GM12878 (cell line): ENCODE results near the gene SLC28A1. TPM values are rescaled to one million over a fixed set of nuclear protein-coding genes. Genes with fewer than 3 reads are reported as not detected.

Experiments used
- ATAC-seq: fragments of 200-7000 bp; cut with Tn5 transposase; 3 replicates; pipeline ENCODE4 v1.9.1; 2020; ENCODE audit warnings: mild to moderate bottlenecking, moderate library complexity
- BruUV-seq: library from RNA; stranded (reverse); fragments of 400-500 nt; replicated peaks from 2 replicates; lab custom pipeline; 2021; lab: Mats Ljungman, UMichigan
- CTCF ChIA-PET: fragments of 300-600 bp; sonication (Branson Sonifier 250); formaldehyde crosslinking; extraction: SDS; loops from one replicate; lab custom pipeline; 2021; ENCODE audit warnings: inconsistent platforms; lab: Yijun Ruan, JAX
- POLR2A ChIA-PET: fragments of 350-600 bp; formaldehyde crosslinking; extraction: SDS; loops from one replicate; lab custom pipeline; 2021; ENCODE audit warnings: inconsistent platforms; lab: Charles Lee
- RAD21 ChIA-PET: fragments of 300-600 bp; sonication (Branson Sonifier 250); formaldehyde crosslinking; loops from one replicate; lab custom pipeline; 2023; ENCODE audit warnings: antibody characterized with exemption; ENCODE audit not compliant: unreplicated experiment; lab: Charles Lee
- SMC1A ChIA-PET: fragments of 300-600 bp; sonication (Branson Sonifier 250); formaldehyde crosslinking; loops from one replicate; lab custom pipeline; 2023; ENCODE audit not compliant: unreplicated experiment, uncharacterized antibody; lab: Charles Lee
- DNase-seq: peaks from one replicate; pipeline ENCODE4 v3.0.0-alpha.2; 2011; ENCODE audit warnings: low read depth, low spot score
- FAIRE-seq: peaks from 3 replicates; lab custom pipeline; 2011; peaks lifted over from hg19 to GRCh38; lab: Jason Lieb, UNC
- H2AFZ ChIP-seq: 2 replicates; pipeline ENCODE4 v1.6.0; 2011; ENCODE audit warnings: low read depth, low read length, control low read depth; ENCODE audit not compliant: control insufficient read depth
- H3K27ac ChIP-seq: 2 replicates; pipeline ENCODE4 v1.5.1; 2011; ENCODE audit warnings: control low read depth; ENCODE audit not compliant: control insufficient read depth, insufficient read depth
- H3K27me3 ChIP-seq, 2 experiments: replicated peaks in 1 of 2; 2 replicates each; pipeline versions ENCODE4 v1.6.0 to v1.6.1; 2011; ENCODE audit warnings: low read length in 1 of 2; ENCODE audit not compliant: control insufficient read depth in 2 of 2, insufficient read depth in 2 of 2
- H3K36me3 ChIP-seq, 2 experiments: 2 replicates each; pipeline ENCODE4 v1.5.1; 2011; ENCODE audit warnings: low read length in 1 of 2; ENCODE audit not compliant: control insufficient read depth in 2 of 2, insufficient read depth in 2 of 2
- H3K4me1 ChIP-seq: 2 replicates; pipeline ENCODE4 v1.6.1; 2011; ENCODE audit warnings: mild to moderate bottlenecking, low read length, moderate library complexity, mixed read lengths; ENCODE audit not compliant: control insufficient read depth, insufficient read depth
- H3K4me2 ChIP-seq: 2 replicates; pipeline ENCODE4 v1.6.0; 2011; ENCODE audit warnings: control low read depth; ENCODE audit not compliant: control insufficient read depth, insufficient read depth
- H3K4me3 ChIP-seq: fragments of 200-600 bp; sonication (generic); 2 replicates; pipeline ENCODE4 v1.5.1; 2016
- H3K79me2 ChIP-seq: 2 replicates; pipeline ENCODE4 v1.6.0; 2011; ENCODE audit warnings: low read length; ENCODE audit not compliant: control insufficient read depth, insufficient read depth
- H3K9ac ChIP-seq: 2 replicates; pipeline ENCODE4 v1.8.0; 2011; ENCODE audit warnings: low read length, control low read depth, mixed read lengths; ENCODE audit not compliant: control insufficient read depth, insufficient read depth
- H3K9me3 ChIP-seq: replicated peaks from 3 replicates; pipeline ENCODE4 v1.5.1; 2011; ENCODE audit warnings: mild to moderate bottlenecking, low read length; ENCODE audit not compliant: control insufficient read depth, insufficient read depth
- H4K20me1 ChIP-seq: 2 replicates; pipeline ENCODE4 v1.6.0; 2011; ENCODE audit not compliant: control insufficient read depth, insufficient read depth
- BMI1 ChIP-seq: fragments of 450-650 bp; IDR thresholded peaks from 2 replicates; pipeline ENCODE4 v1.6.1; 2016; ENCODE audit warnings: mild to moderate bottlenecking, moderate library complexity, borderline replicate concordance
- CHD2 ChIP-seq: IDR thresholded peaks from 2 replicates; pipeline ENCODE4 v1.6.1; 2011; ENCODE audit warnings: low read depth, low read length, improper control_type of control experiment, borderline replicate concordance
- HDAC6 ChIP-seq: fragments of 200-600 bp; sonication (generic); IDR thresholded peaks from one replicate; pipeline ENCODE4 v1.8.0; 2017; ENCODE audit warnings: antibody characterized with exemption; ENCODE audit not compliant: unreplicated experiment
- HSF1 ChIP-seq: fragments of 150-350 bp; IDR thresholded peaks from 2 replicates; pipeline ENCODE4 v1.6.1; 2014; ENCODE audit warnings: mild to moderate bottlenecking, low read depth, low read length
- KLF5 ChIP-seq: fragments of 450-650 bp; IDR thresholded peaks from 2 replicates; pipeline ENCODE4 v1.6.1; 2014; ENCODE audit warnings: mild to moderate bottlenecking; ENCODE audit not compliant: partially characterized antibody
- MXI1 ChIP-seq: fragments of 150-350 bp; IDR thresholded peaks from 2 replicates; pipeline ENCODE4 v1.6.1; 2011; ENCODE audit warnings: low read depth, mild to moderate bottlenecking, inconsistent platforms, low read length, improper control_type of control experiment
- MYC ChIP-seq: IDR thresholded peaks from 2 replicates; pipeline ENCODE4 v1.6.1; 2011; ENCODE audit warnings: mild to moderate bottlenecking, low read length, moderate library complexity, inconsistent platforms; ENCODE audit not compliant: insufficient read depth, insufficient replicate concordance, insufficient read length, severe bottlenecking
- NRF1 ChIP-seq: conservative IDR thresholded peaks from 2 replicates; pipeline ENCODE4 v1.6.1; 2011; ENCODE audit warnings: mild to moderate bottlenecking, low read depth, low read length, improper control_type of control experiment
- RB1 ChIP-seq: fragments of 450-650 bp; formaldehyde crosslinking; IDR thresholded peaks from 2 replicates; pipeline ENCODE4 v1.6.1; 2017; ENCODE audit warnings: mild to moderate bottlenecking, borderline replicate concordance
- RELB ChIP-seq: fragments of 450-650 bp; IDR thresholded peaks from 2 replicates; pipeline ENCODE4 v1.6.1; 2017; ENCODE audit warnings: low read depth, mild to moderate bottlenecking, moderate library complexity
- STAT1 ChIP-seq: fragments of 450-650 bp; conservative IDR thresholded peaks from 2 replicates; pipeline ENCODE4 v1.6.1; 2014; ENCODE audit warnings: antibody characterized with exemption, mild to moderate bottlenecking
- ZBED1 ChIP-seq: IDR thresholded peaks from 2 replicates; pipeline ENCODE4 v1.6.1; 2016; ENCODE audit warnings: borderline replicate concordance
- ZNF217 ChIP-seq: fragments of 450-650 bp; IDR thresholded peaks from 2 replicates; pipeline ENCODE4 v1.6.1; 2017; ENCODE audit warnings: antibody characterized with exemption, mild to moderate bottlenecking
- ZNF274 ChIP-seq: IDR thresholded peaks from one replicate; pipeline ENCODE4 v1.8.0; 2011; ENCODE audit not compliant: insufficient read length, insufficient read depth
- ZNF622 ChIP-seq: fragments of 450-650 bp; IDR thresholded peaks from 2 replicates; pipeline ENCODE4 v1.6.1; 2017; ENCODE audit warnings: mild to moderate bottlenecking, inconsistent platforms
- WGBS: methylation state at CpG from one replicate; pipeline ENCODE4 v1.1.6; 2016; ENCODE audit warnings: low lambda C conversion rate; ENCODE audit not compliant: insufficient replicate concordance, insufficient coverage; ENCODE audit errors: missing lambda C conversion rate; 5-methylcytosine and 5-hydroxymethylcytosine counted together
- in situ Hi-C: fragments of 300-500 bp; cut with MboI; formaldehyde crosslinking; loops from 9 replicates; pipeline ENCODE4 v1.14.3; 2018; ENCODE audit warnings: mixed read lengths
- intact Hi-C: fragments of 100-400 bp; cut with micrococcal nuclease; formaldehyde crosslinking; loops from one replicate; pipeline ENCODE4 v1.14.2; 2022; ENCODE audit not compliant: unreplicated experiment
- polyA plus RNA-seq, 11 experiments: library from polyadenylated mRNA; depleted of rRNA in 4 of 11; unstranded in 6 of 11; stranded (reverse) in 5 of 11; fragments of >200 nt; fragmentation: Nextera tagmentation in 4 of 11; fragmentation: Illumina TruSeq in 1 of 11; extraction: Ambion mirVana in 4 of 11; extraction: Trizol in 1 of 11; gene quantifications; 1 replicate in 1 of 11; 2 replicates in 10 of 11; pipeline versions ENCODE4 v1.2.1 to v1.2.3, GENCODE V29; 2011 to 2016; ENCODE audit warnings: inconsistent platforms in 2 of 11, missing spikeins in 2 of 11, low read depth in 1 of 11
- total RNA-seq, 4 experiments: library from RNA; depleted of rRNA in 3 of 4; stranded (reverse); fragments of >200 nt in 3 of 4; fragmentation: Illumina TruSeq in 1 of 4; extraction: Trizol in 1 of 4; gene quantifications; 2 replicates each; pipeline versions ENCODE4 v1.2.1 to v1.2.3, GENCODE V29; 2013 to 2021
- TF ChIP-seq, protein P1 (sequence below): fragments of 450-650 bp; IDR thresholded peaks from 2 replicates; pipeline ENCODE4 v1.6.1; 2017; ENCODE audit warnings: mild to moderate bottlenecking, moderate library complexity

Gene SLC28A1
- total and polyA plus RNA-seq, 10 of the 15 experiments (the other 5 are each of a cell fraction or from before 2014, with no cell fraction given), result not detected

DNA sequence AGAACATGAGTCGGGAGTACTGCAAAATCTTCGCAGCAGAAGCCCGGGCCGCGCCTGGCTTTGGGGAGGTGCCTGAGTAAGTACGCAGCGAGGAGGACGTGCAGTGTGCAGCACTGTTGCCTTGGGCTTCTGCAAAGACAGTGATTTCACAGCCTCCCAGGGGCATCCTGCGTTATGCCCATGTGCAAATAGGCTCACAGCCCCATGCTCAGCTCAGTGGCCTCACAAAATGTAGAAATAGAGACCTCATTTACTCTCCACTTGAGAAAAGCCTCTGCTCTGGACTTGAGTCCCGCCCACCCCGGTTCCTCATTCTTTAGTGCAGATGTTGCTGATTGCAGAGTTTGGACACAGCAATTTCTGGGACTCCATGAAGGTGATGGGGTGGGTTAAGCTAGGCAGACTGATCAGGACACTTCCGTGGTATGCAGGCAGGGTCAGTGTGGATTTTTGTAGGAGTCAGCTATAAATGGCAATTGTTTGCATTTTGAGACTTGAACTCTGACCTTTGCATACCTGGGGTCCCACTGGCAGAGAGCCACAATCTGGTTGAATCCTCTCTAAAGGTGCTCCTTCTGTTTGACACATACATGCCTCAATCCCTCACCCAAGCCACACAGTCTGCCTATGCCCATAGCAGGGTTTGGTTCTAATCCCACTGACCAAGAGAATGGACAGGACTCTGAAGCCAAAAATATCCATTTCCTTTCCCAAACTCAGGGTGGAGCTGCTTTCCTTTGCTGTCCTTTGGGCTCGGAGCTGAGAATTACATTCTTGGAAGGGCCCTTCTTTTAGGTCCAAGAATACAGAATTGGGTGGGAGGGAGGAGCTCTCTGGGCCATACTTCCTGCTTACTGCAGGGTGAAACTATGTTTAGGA, 20.7 kb upstream of the SLC28A1 start:
- RAD21 ChIA-PET, result interaction anchor here (0.7 to 1.7 kb wide), 2 partner anchors 14 to 65 kb away, joined by 4 to 7 read pairs; no protein-coding TSS in a partner anchor
- Histone ChIP-seq H4K20me1 (no peaks in the 10 kb centered on the region), H3K9me3 (no peaks in the 10 kb centered on the region), H3K27ac (no peak overlapping the region), H3K4me3 (no peak overlapping the region), H2AFZ (no peak overlapping the region), H3K27me3 (peaks cover 0 to 4% of the 10 kb centered on the region in 2 experiments; a peak in 3 of 4 replicates), H3K4me2 (no peak overlapping the region), H3K36me3 (no peaks in the 10 kb centered on the region), H3K9ac (no peak overlapping the region), H3K79me2 (no peaks in the 10 kb centered on the region), H3K4me1 (no peaks in the 10 kb centered on the region)
- ATAC-seq (no peak), FAIRE-seq (no peak), DNase-seq (no peak)
- in situ Hi-C loops, result no loop called here
- no TSS peak for BruUV-seq
- WGBS, result 40% methylated on average over 13 of the region's 13 CpGs
- POLR2A ChIA-PET, result no interaction called here
- CTCF ChIA-PET, result interaction anchor here (0.6 to 1.8 kb wide), 2 partner anchors 14 to 1595 kb away, joined by 3 to 12 read pairs; no protein-coding TSS in a partner anchor
- intact Hi-C loops, result no loop called here
- SMC1A ChIA-PET, result interaction anchor here (1.1 to 1.3 kb wide), 3 partner anchors 8 to 26 kb away, joined by 3 read pairs; no protein-coding TSS in a partner anchor
- no peak for TF ChIP-seq BMI1
- no peak for TF ChIP-seq RB1
- TF ChIP-seq ZNF622, result no peak
- no peak for TF ChIP-seq MXI1
- no peak for TF ChIP-seq ZNF274
- TF ChIP-seq ZBED1, result no peak
- no peak for TF ChIP-seq STAT1
- TF ChIP-seq MYC, result no peak
- TF ChIP-seq RELB, result no peak
- no peak for TF ChIP-seq HSF1
- TF ChIP-seq ZNF217, result no peak
- TF ChIP-seq KLF5, result no peak
- TF ChIP-seq NRF1, result no peak
- TF ChIP-seq, protein P1, sequence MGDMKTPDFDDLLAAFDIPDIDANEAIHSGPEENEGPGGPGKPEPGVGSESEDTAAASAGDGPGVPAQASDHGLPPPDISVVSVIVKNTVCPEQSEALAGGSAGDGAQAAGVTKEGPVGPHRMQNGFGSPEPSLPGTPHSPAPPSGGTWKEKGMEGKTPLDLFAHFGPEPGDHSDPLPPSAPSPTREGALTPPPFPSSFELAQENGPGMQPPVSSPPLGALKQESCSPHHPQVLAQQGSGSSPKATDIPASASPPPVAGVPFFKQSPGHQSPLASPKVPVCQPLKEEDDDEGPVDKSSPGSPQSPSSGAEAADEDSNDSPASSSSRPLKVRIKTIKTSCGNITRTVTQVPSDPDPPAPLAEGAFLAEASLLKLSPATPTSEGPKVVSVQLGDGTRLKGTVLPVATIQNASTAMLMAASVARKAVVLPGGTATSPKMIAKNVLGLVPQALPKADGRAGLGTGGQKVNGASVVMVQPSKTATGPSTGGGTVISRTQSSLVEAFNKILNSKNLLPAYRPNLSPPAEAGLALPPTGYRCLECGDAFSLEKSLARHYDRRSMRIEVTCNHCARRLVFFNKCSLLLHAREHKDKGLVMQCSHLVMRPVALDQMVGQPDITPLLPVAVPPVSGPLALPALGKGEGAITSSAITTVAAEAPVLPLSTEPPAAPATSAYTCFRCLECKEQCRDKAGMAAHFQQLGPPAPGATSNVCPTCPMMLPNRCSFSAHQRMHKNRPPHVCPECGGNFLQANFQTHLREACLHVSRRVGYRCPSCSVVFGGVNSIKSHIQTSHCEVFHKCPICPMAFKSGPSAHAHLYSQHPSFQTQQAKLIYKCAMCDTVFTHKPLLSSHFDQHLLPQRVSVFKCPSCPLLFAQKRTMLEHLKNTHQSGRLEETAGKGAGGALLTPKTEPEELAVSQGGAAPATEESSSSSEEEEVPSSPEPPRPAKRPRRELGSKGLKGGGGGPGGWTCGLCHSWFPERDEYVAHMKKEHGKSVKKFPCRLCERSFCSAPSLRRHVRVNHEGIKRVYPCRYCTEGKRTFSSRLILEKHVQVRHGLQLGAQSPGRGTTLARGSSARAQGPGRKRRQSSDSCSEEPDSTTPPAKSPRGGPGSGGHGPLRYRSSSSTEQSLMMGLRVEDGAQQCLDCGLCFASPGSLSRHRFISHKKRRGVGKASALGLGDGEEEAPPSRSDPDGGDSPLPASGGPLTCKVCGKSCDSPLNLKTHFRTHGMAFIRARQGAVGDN, result no peak
- no peak for TF ChIP-seq HDAC6
- TF ChIP-seq CHD2, result no peak
